Stomach (tissue), 4 donors: ENCODE results near the gene NPNT.

Experiments
- EP300 ChIP-seq: sonication (generic); formaldehyde crosslinking; IDR thresholded peaks from one replicate; pipeline ENCODE4 v1.6.1; 2017; ENCODE audit warnings: antibody characterized with exemption
- POLR2A ChIP-seq, 4 donors: fragments of 450-650 bp; IDR thresholded peaks; one replicate each; pipeline ENCODE4 v1.6.1; 2016; ENCODE audit warnings: antibody characterized with exemption in 4 of 4, control low read depth in 2 of 4, mild to moderate bottlenecking in 1 of 4, moderate library complexity in 1 of 4
- POLR2AphosphoS5 ChIP-seq, 3 donors: sonication (generic); formaldehyde crosslinking; IDR thresholded peaks; one replicate each; pipeline ENCODE4 v1.6.1; 2016; ENCODE audit warnings: antibody characterized with exemption in 3 of 3
- TF ChIP-seq, protein P1 (sequence below), 7 experiments: fragments of 450-650 bp in 4 of 7; fragments of 200-600 bp in 3 of 7; sonication (generic) in 3 of 7; IDR thresholded peaks; one replicate each; pipeline ENCODE4 v1.5.1; 2016 to 2019; ENCODE audit warnings: antibody characterized with exemption in 7 of 7, control low read depth in 2 of 7, mild to moderate bottlenecking in 1 of 7

DNA sequence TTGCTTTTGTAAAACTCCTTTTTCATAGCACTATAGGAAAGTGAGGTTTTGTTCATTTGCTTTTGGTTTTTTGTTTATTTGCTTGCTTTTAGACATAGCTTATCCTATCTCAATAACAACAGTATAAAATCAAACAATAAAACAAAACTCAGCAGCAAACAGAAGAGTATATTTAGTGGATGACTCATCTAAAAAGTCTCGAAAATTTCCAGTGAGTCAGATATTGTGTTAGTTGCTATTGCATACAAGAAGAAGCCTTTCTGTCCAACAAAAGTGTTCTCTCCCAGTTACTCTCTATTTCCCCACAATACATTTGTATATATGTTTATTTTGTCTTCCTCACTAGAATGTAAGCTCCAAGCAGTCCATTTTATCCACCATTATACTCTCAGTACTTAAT lies 36.0 kb upstream of the NPNT start:
- TF ChIP-seq, protein P1, sequence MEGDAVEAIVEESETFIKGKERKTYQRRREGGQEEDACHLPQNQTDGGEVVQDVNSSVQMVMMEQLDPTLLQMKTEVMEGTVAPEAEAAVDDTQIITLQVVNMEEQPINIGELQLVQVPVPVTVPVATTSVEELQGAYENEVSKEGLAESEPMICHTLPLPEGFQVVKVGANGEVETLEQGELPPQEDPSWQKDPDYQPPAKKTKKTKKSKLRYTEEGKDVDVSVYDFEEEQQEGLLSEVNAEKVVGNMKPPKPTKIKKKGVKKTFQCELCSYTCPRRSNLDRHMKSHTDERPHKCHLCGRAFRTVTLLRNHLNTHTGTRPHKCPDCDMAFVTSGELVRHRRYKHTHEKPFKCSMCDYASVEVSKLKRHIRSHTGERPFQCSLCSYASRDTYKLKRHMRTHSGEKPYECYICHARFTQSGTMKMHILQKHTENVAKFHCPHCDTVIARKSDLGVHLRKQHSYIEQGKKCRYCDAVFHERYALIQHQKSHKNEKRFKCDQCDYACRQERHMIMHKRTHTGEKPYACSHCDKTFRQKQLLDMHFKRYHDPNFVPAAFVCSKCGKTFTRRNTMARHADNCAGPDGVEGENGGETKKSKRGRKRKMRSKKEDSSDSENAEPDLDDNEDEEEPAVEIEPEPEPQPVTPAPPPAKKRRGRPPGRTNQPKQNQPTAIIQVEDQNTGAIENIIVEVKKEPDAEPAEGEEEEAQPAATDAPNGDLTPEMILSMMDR (IDR thresholded peaks at IDR 0.05): no peak
- no peak for TF ChIP-seq POLR2A (IDR thresholded peaks at IDR 0.05)
- TF ChIP-seq POLR2AphosphoS5 (IDR thresholded peaks at IDR 0.05): no peak
- TF ChIP-seq EP300: no peak
